Neural cell (in vitro differentiated cells): ENCODE data around the gene DNM3. TPM values are rescaled to one million over a fixed set of nuclear protein-coding genes. Genes with fewer than 3 reads are reported as not detected.

Source experiments
- H2AFZ ChIP-seq: fragments of 200-600, 300-800 bp; sonication (generic), shearing (Covaris generic); 2 replicates; pipeline ENCODE4 v1.6.0; 2014; ENCODE audit warnings: low read depth, mild to moderate bottlenecking, antibody characterized with exemption, low read length, moderate library complexity
- H3F3A ChIP-seq: fragments of 200-600 bp; shearing (Covaris generic); 2 replicates; pipeline ENCODE4 v1.6.1; 2016; ENCODE audit warnings: mild to moderate bottlenecking, moderate library complexity, mixed read lengths, antibody characterized with exemption, low read length; ENCODE audit not compliant: insufficient read depth, poor library complexity, severe bottlenecking
- H3K27ac ChIP-seq: fragments of 200-600, 300-800 bp; sonication (generic), shearing (Covaris generic); 2 replicates; pipeline ENCODE4 v1.5.1; 2014; ENCODE audit warnings: mild to moderate bottlenecking, low read length, moderate library complexity
- H3K27me3 ChIP-seq: fragments of 300-800, 200-600 bp; sonication (generic), shearing (Covaris generic); 2 replicates; pipeline ENCODE4 v1.6.0; 2014; ENCODE audit warnings: mild to moderate bottlenecking, low read depth, low read length, moderate library complexity; ENCODE audit not compliant: insufficient read depth
- H3K36me3 ChIP-seq: fragments of 300-800, 200-600 bp; sonication (generic), shearing (Covaris generic); 2 replicates; pipeline ENCODE4 v1.5.1; 2014; ENCODE audit warnings: mild to moderate bottlenecking, antibody characterized with exemption, low read length, moderate library complexity; ENCODE audit not compliant: insufficient read depth
- H3K4me2 ChIP-seq: fragments of 300-800, 200-600 bp; sonication (generic), shearing (Covaris generic); 2 replicates; pipeline ENCODE4 v1.6.0; 2014; ENCODE audit warnings: mild to moderate bottlenecking, low read length
- H3K4me3 ChIP-seq: fragments of 300-800, 200-600 bp; sonication (generic), shearing (Covaris generic); 2 replicates; pipeline ENCODE4 v1.5.1; 2014; ENCODE audit warnings: mild to moderate bottlenecking, low read length, moderate library complexity
- H3K79me2 ChIP-seq: fragments of 200-600 bp; shearing (Covaris generic); replicated peaks from 2 replicates; pipeline ENCODE4 v1.6.0; 2014; ENCODE audit warnings: mild to moderate bottlenecking, low read length, moderate library complexity; ENCODE audit not compliant: insufficient read depth
- H3K9ac ChIP-seq: fragments of 300-800, 200-600 bp; sonication (generic), shearing (Covaris generic); 2 replicates; pipeline ENCODE4 v1.6.1; 2016; ENCODE audit warnings: mild to moderate bottlenecking, low read length, mixed read lengths
- H3K9me2 ChIP-seq: fragments of 200-600 bp; shearing (Covaris generic); 2 replicates; pipeline ENCODE4 v1.6.1; 2016; ENCODE audit warnings: mild to moderate bottlenecking, low read length, mixed read lengths; ENCODE audit not compliant: insufficient read depth
- H3K9me3 ChIP-seq: fragments of 200-600, 300-800 bp; sonication (generic), shearing (Covaris generic); 2 replicates; pipeline ENCODE4 v1.6.1; 2016; ENCODE audit warnings: mild to moderate bottlenecking, mixed run types, low read length, moderate library complexity, mixed read lengths
- H4K20me1 ChIP-seq: fragments of 200-600 bp; shearing (Covaris generic); 2 replicates; pipeline ENCODE4 v1.6.1; 2016; ENCODE audit warnings: mild to moderate bottlenecking, mixed run types; ENCODE audit not compliant: insufficient read depth
- CTCF ChIP-seq: fragments of 450-650 bp; IDR thresholded peaks from 2 replicates; pipeline ENCODE4 v1.5.1; 2014; ENCODE audit warnings: antibody characterized with exemption, mild to moderate bottlenecking, moderate library complexity; ENCODE audit not compliant: poor library complexity, severe bottlenecking
- EP300 ChIP-seq: fragments of 450-650 bp; conservative IDR thresholded peaks from 2 replicates; pipeline ENCODE4 v1.6.1; 2014; ENCODE audit warnings: antibody characterized with exemption, mild to moderate bottlenecking, moderate library complexity; ENCODE audit not compliant: poor library complexity, severe bottlenecking
- EZH2 ChIP-seq: fragments of 200-600, 300-800 bp; shearing (Covaris generic), sonication (generic); IDR thresholded peaks from 2 replicates; pipeline ENCODE4 v1.6.1; 2014; ENCODE audit warnings: antibody characterized with exemption, low read length, borderline replicate concordance, mild to moderate bottlenecking; ENCODE audit not compliant: insufficient read depth, poor library complexity, severe bottlenecking
- MXI1 ChIP-seq: fragments of 450-650 bp; conservative IDR thresholded peaks from 2 replicates; pipeline ENCODE4 v1.6.1; 2014; ENCODE audit warnings: antibody characterized with exemption, mild to moderate bottlenecking; ENCODE audit not compliant: poor library complexity, severe bottlenecking
- POLR2AphosphoS5 ChIP-seq: IDR thresholded peaks from 2 replicates; pipeline ENCODE4 v1.6.1; 2012
- RAD21 ChIP-seq: fragments of 450-650 bp; conservative IDR thresholded peaks from 2 replicates; pipeline ENCODE4 v1.6.1; 2014; ENCODE audit warnings: antibody characterized with exemption, mild to moderate bottlenecking, moderate library complexity
- REST ChIP-seq: IDR thresholded peaks from 2 replicates; pipeline ENCODE4 v1.6.1; 2012; ENCODE audit warnings: borderline replicate concordance
- SMC3 ChIP-seq: fragments of 450-650 bp; conservative IDR thresholded peaks from 2 replicates; pipeline ENCODE4 v1.6.1; 2014; ENCODE audit warnings: antibody characterized with exemption, mild to moderate bottlenecking, moderate library complexity; ENCODE audit not compliant: poor library complexity
- TAF1 ChIP-seq: IDR thresholded peaks from 2 replicates; pipeline ENCODE4 v1.6.1; 2012; ENCODE audit warnings: low read depth
- polyA plus RNA-seq: library from polyadenylated mRNA; depleted of rRNA; stranded (reverse); fragments of >200 nt; gene quantifications from 2 replicates; pipeline ENCODE4 v1.2.3, GENCODE V29; 2014

DNM3 gene
- polyA plus RNA-seq, 1 donor from 2014 or later: 37.1 TPM

- no peak overlapping the region for H3K4me3 ChIP-seq
- H3K27me3 ChIP-seq: no peaks in the 10 kb centered on the region
Measured at GRCh38 chr1:172143384-172144055, 302.2 kb downstream of the DNM3 start.

More at GRCh38 chr1:172143384-172144055, 302.2 kb downstream of the DNM3 start:
- Histone ChIP-seq H3K9me2 (no peaks in the 10 kb centered on the region), H2AFZ (no peak overlapping the region), H3K79me2 (no peaks in the 10 kb centered on the region), H3F3A (no peaks in the 10 kb centered on the region), H3K4me2 (no peak overlapping the region), H3K36me3 (no peaks in the 10 kb centered on the region), H3K27ac (no peak overlapping the region), H3K9ac (no peak overlapping the region), H4K20me1 (no peaks in the 10 kb centered on the region), H3K9me3 (no peaks in the 10 kb centered on the region)
- TF ChIP-seq CTCF (no peak), REST (no peak), MXI1 (no peak), RAD21 (no peak), POLR2AphosphoS5 (no peak), EZH2 (no peak), SMC3 (no peak), EP300 (no peak), TAF1 (no peak)
